Spleen (tissue), 7 donors: ENCODE data around the gene SDC3.

ENCODE experiments used
- POLR2A ChIP-seq, 3 donors: fragments of 450-650 bp; IDR thresholded peaks; one replicate each; pipeline ENCODE4 v1.5.1; 2017; ENCODE audit warnings: antibody characterized with exemption in 3 of 3, mild to moderate bottlenecking in 1 of 3
- TF ChIP-seq, protein P1 (sequence below), 11 experiments: fragments of 200-600 bp in 7 of 11; fragments of 450-650 bp in 4 of 11; sonication (generic) in 4 of 11; IDR thresholded peaks in 8 of 11; conservative IDR thresholded peaks in 3 of 11; 1 replicate in 7 of 11; 2 replicates in 4 of 11; pipeline versions ENCODE4 v1.4.0 to v1.8.0; 2016 to 2021; ENCODE audit warnings: antibody characterized with exemption in 11 of 11, inconsistent platforms in 4 of 11, mild to moderate bottlenecking in 1 of 11
- donor health status: DM: no; HTN: no; CAD: no; lungs with moderate emphysema.
- donor health status: DM: no; HTN: no; CAD: no.
- donor health status: DM: no; HTN: no; CAD: no.

DNA sequence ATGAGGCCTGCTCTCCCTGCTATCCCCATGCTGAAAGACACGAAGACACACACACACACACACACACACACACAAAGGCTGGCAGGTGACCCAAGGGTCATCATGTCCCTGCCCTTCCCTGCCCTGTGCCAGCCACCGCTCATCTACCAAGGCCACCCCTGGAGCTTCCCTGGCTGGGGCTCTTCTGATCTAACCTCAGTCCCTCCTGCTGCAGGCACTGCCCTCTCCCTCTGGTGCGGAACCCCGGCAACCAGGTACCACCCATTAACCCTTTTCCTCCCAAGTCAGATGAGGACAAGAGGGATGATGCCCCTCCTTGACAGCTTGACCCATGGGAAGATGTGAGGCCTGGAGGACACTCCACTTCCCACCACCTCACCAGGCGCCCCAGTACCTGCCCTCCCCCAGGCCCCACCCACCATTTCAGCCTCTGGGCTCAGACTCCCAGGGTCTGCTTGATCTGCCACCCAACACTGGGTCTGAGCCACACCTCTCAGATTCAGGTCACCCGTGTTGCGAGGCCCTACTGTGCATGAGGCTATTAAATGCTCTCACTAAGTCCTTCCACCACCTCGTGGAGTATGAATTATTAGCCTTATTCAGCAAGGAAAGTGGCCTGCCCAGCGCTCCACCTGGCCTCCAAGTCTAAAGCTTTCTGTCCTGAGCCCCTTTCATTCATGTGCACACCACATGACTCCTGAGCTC, 2.5 kb downstream of the SDC3 start:
- TF ChIP-seq, protein P1, sequence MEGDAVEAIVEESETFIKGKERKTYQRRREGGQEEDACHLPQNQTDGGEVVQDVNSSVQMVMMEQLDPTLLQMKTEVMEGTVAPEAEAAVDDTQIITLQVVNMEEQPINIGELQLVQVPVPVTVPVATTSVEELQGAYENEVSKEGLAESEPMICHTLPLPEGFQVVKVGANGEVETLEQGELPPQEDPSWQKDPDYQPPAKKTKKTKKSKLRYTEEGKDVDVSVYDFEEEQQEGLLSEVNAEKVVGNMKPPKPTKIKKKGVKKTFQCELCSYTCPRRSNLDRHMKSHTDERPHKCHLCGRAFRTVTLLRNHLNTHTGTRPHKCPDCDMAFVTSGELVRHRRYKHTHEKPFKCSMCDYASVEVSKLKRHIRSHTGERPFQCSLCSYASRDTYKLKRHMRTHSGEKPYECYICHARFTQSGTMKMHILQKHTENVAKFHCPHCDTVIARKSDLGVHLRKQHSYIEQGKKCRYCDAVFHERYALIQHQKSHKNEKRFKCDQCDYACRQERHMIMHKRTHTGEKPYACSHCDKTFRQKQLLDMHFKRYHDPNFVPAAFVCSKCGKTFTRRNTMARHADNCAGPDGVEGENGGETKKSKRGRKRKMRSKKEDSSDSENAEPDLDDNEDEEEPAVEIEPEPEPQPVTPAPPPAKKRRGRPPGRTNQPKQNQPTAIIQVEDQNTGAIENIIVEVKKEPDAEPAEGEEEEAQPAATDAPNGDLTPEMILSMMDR (IDR thresholded peaks at IDR 0.05 in 8 of 11, conservative IDR thresholded peaks at IDR 0.05 in 3 of 11) = no peak
- no peak for TF ChIP-seq POLR2A (IDR thresholded peaks at IDR 0.05)
